Measurements from ENCODE around the gene SDHC. TPM values are rescaled to one million over a fixed set of nuclear protein-coding genes. Genes with fewer than 3 reads are reported as not detected.

Gene SDHC
- polyA plus RNA-seq, 1 of the 3 experiments (the other 2 are of a cell fraction): 195 TPM

- no peaks in the 10 kb centered on the region for H3K9me3 ChIP-seq
- H2AFZ ChIP-seq (ENCODE audit: low read depth): no peak overlapping the region
- H3K27ac ChIP-seq (ENCODE audit: low read depth in 2 of 2, low read length in 1 of 2): no peak overlapping the region
- H3K27me3 ChIP-seq (ENCODE audit: insufficient read depth): no peaks in the 10 kb centered on the region
- no peak overlapping the region for H3K9ac ChIP-seq
- peaks cover 13% of the 10 kb centered on the region for H3F3A ChIP-seq (replicated peaks; ENCODE audit: insufficient read depth)
- ChIA-PET CTCF (interaction anchor here (0.9 kb wide), 1 partner anchor 15 kb away, joined by 3 read pairs; no protein-coding TSS in a partner anchor), POLR2A (no interaction called here)
- no peaks in the 10 kb centered on the region for H3K79me2 ChIP-seq (ENCODE audit: insufficient read depth)
- WGBS (ENCODE audit: low lambda C conversion rate): 83% methylated on average over 9 of the region's 9 CpGs
- H3K9me2 ChIP-seq: no peaks in the 10 kb centered on the region
- no peak for TF ChIP-seq YY1 (IDR thresholded peaks at IDR 0.05; ENCODE audit: low read depth)
- no peak for TF ChIP-seq MEF2A (IDR thresholded peaks at IDR 0.05; ENCODE audit: borderline replicate concordance, low read depth)
- no peak for TF ChIP-seq SIN3A (IDR thresholded peaks at IDR 0.05; ENCODE audit: borderline replicate concordance, low read depth, low read length)
- TF ChIP-seq CHD2 (IDR thresholded peaks at IDR 0.05; ENCODE audit: low read length, partially characterized antibody): no peak
- no peak for TF ChIP-seq RCOR1 (IDR thresholded peaks at IDR 0.05; ENCODE audit: low read length)
- TF ChIP-seq PBX3 (IDR thresholded peaks at IDR 0.05): no peak
- no peak for TF ChIP-seq NRF1 (IDR thresholded peaks at IDR 0.05; ENCODE audit: low read depth, low read length)
- no peak for TF ChIP-seq MXI1 (IDR thresholded peaks at IDR 0.05; ENCODE audit: low read depth, low read length)
- TF ChIP-seq USF2 (IDR thresholded peaks at IDR 0.05; ENCODE audit: borderline replicate concordance, low read depth, low read length): no peak
- TF ChIP-seq RXRA (IDR thresholded peaks at IDR 0.05; ENCODE audit: borderline replicate concordance, low read depth): no peak
- no peak for TF ChIP-seq NFIC (IDR thresholded peaks at IDR 0.05; ENCODE audit: borderline replicate concordance)
- TF ChIP-seq MAX (IDR thresholded peaks at IDR 0.05; ENCODE audit: low read depth): no peak
- no peak for TF ChIP-seq ELF1 (IDR thresholded peaks at IDR 0.05)
- TF ChIP-seq IRF3 (IDR thresholded peaks at IDR 0.05; ENCODE audit: low read depth, low read length): no peak
- TF ChIP-seq TEAD4 (IDR thresholded peaks at IDR 0.05; ENCODE audit: borderline replicate concordance, insufficient read depth): no peak
- no peak for TF ChIP-seq RAD21 (IDR thresholded peaks at IDR 0.05; ENCODE audit: low read length)
- TF ChIP-seq ZBTB33 (IDR thresholded peaks at IDR 0.05; ENCODE audit: borderline replicate concordance, low read depth): no peak
- TF ChIP-seq GATA2 (CRISPR knock-in tag; IDR thresholded peaks at IDR 0.05): no peak
- TF ChIP-seq FOSL2 (IDR thresholded peaks at IDR 0.05; ENCODE audit: borderline replicate concordance, low read depth): no peak
- no peaks in the 10 kb centered on the region for H4K20me1 ChIP-seq (ENCODE audit: insufficient read depth)
- no peak for DNase-seq
- peaks cover 0 to 3% of the 10 kb centered on the region in 2 experiments for H3K36me3 ChIP-seq (replicated peaks in 1 of 2; ENCODE audit: control insufficient read depth in 1 of 2, insufficient read depth in 2 of 2, low read length in 1 of 2)
- no peak overlapping the region for H3K4me3 ChIP-seq (ENCODE audit: low read depth in 2 of 2, low read length in 1 of 2)
- H3K4me1 ChIP-seq (ENCODE audit: control insufficient read depth in 1 of 2, insufficient read depth in 2 of 2, low read depth in 1 of 2, low read length in 1 of 2): no peaks in the 10 kb centered on the region; a peak in 1 of 4 replicates
- no peak overlapping the region for H3K4me2 ChIP-seq
Measured at GRCh38 chr1:161299347-161299746, 14.8 kb upstream of the SDHC start.

All from SK-N-SH (cell line).